NCI-H2196 (cell line): ENCODE data around the gene ZNF133.

ENCODE experiments used
- DNase-seq: peaks from one replicate; lab custom pipeline; 2025; ENCODE audit not compliant: unreplicated experiment; lab: John Stamatoyannopoulos, UW

Gene ZNF133

DNA sequence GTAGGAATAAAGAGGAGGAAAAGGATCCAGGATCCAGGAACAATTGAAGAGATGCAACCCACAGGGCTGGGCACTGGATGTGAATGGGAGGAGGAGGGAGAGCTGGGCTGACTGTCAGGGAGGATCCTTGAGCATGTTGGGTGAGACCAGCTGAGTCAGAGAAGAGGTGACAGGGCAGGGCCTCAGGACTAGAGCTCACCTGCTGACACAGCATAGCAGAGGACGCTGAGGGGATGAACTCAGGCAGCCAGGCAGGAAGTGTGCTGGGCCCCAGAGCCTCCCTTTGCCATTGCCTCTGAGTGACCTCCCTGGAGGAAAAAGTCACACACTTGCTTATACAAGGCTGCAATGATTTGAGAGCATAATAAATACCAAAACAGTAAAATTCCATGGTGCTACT is 72.3 kb downstream of the ZNF133 start:
- DNase-seq: no peak

GRCh38 chr20:18361678-18362077 is 73.4 kb downstream of the ZNF133 start:
- DNase-seq: no peak

GRCh38 chr20:18362916-18363315 is 74.6 kb downstream of the ZNF133 start:
- DNase-seq: no peak

GRCh38 chr20:18363708-18364107 is 75.4 kb downstream of the ZNF133 start:
- no peak for DNase-seq

DNA sequence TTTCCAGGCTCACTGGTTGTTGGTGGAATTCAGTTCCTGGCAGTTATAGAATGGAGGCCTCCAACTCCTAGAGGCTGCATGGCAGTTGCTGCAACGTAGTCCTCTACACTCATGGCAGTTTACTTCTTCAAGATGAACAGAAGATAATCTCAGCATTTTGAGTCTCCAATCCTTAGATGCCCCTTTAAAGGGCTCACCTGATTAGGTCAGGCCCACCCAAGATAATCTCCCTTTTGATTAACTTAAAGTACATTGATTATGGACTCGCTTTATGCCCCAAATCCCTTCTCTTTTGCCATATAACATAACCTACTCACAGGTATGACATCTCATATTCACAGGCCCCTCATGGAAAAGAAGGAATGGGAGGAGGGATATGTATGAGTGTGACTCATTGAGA is 76.4 kb downstream of the ZNF133 start:
- no peak for DNase-seq
